ENCODE data around the gene FAAP100.

GRCh38 chr17:81550830-81551457 is 1.2 kb downstream of the FAAP100 start:
- TF ChIP-seq EZH2 (IDR thresholded peaks at IDR 0.05; ENCODE audit: low read length) = no peak
- TF ChIP-seq, protein P1, sequence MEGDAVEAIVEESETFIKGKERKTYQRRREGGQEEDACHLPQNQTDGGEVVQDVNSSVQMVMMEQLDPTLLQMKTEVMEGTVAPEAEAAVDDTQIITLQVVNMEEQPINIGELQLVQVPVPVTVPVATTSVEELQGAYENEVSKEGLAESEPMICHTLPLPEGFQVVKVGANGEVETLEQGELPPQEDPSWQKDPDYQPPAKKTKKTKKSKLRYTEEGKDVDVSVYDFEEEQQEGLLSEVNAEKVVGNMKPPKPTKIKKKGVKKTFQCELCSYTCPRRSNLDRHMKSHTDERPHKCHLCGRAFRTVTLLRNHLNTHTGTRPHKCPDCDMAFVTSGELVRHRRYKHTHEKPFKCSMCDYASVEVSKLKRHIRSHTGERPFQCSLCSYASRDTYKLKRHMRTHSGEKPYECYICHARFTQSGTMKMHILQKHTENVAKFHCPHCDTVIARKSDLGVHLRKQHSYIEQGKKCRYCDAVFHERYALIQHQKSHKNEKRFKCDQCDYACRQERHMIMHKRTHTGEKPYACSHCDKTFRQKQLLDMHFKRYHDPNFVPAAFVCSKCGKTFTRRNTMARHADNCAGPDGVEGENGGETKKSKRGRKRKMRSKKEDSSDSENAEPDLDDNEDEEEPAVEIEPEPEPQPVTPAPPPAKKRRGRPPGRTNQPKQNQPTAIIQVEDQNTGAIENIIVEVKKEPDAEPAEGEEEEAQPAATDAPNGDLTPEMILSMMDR (optimal IDR thresholded peaks at IDR 0.05 in 1 of 3, IDR thresholded peaks at IDR 0.05 in 1 of 3, conservative IDR thresholded peaks at IDR 0.05 in 1 of 3; ENCODE audit: extremely low read depth in 1 of 3, insufficient read depth in 2 of 3, low read length in 3 of 3) = no peak
